Measurements from ENCODE around the gene CLEC2A. TPM values are rescaled to one million over a fixed set of nuclear protein-coding genes. Genes with fewer than 3 reads are reported as not detected.
A peak's percentile ranks its signal among the peaks of the same experiment; 100 is the strongest.

The CLEC2A gene
- total and polyA plus RNA-seq, 2 donors (not counting 3 experiments of a cell fraction or from before 2014, with no cell fraction given), result not detected

- no peaks in the 10 kb centered on the region for H3K36me3 ChIP-seq (ENCODE audit: control insufficient read depth in 2 of 2, extremely low read depth in 1 of 2, insufficient read depth in 2 of 2, low read length in 2 of 2)
- H3K27ac ChIP-seq (ENCODE audit: insufficient read depth, low read depth, low read length), result peak overlapping the region; percentile 46
- intact Hi-C loops (cut with micrococcal nuclease) (loop anchor here (5.0 kb wide), 2 partner anchors 60 to 150 kb away; no protein-coding TSS in a partner anchor), dilution Hi-C loops (cut with MboI; ENCODE audit: extremely low pct_ligation_motif_present, low sequenced_read_pairs) (no loop called here)
- peak overlapping the region; percentile 24 for H2AFZ ChIP-seq (ENCODE audit: low read depth, low read length)
- DNase-seq (ENCODE audit: low read depth, low spot score) (peak; percentile 66), FAIRE-seq (no peak)
- peak overlapping the region; percentile 46 for H3K9ac ChIP-seq (replicated peaks; ENCODE audit: extremely low read depth, insufficient read depth, low read length)
- H3K9me1 ChIP-seq (replicated peaks; ENCODE audit: control insufficient read depth, extremely low read depth, insufficient read depth, low read length), result no peaks in the 10 kb centered on the region
- CTCF ChIA-PET, result interaction anchor here (0.9 to 4.4 kb wide), 5 partner anchors 15 to 286 kb away, joined by 3 to 21 read pairs (median 3); no protein-coding TSS in a partner anchor
- no peak for TF ChIP-seq MAX (IDR thresholded peaks at IDR 0.05; ENCODE audit: insufficient read depth, insufficient read length)
- no peak for TF ChIP-seq GATA2 (IDR thresholded peaks at IDR 0.05; ENCODE audit: insufficient read depth, insufficient read length, low read depth, low read length)
- H3K4me3 ChIP-seq (replicated peaks in 1 of 3; ENCODE audit: insufficient read depth in 1 of 3, low read depth in 1 of 3, low read length in 3 of 3), result peak overlapping the region in 2 of 3 experiments; percentile 16 to 53
- peaks cover 31% of the 10 kb centered on the region for H3K4me1 ChIP-seq (ENCODE audit: control insufficient read depth, extremely low read depth, insufficient read depth, low read length)
- H3K4me2 ChIP-seq (ENCODE audit: insufficient read depth, low read length), result peak overlapping the region; percentile 90
- H4K20me1 ChIP-seq (replicated peaks; ENCODE audit: control insufficient read depth, extremely low read depth, insufficient read depth, low read length), result no peaks in the 10 kb centered on the region
- POLR2A ChIA-PET, result no interaction called here
- BruUV-seq (replicated peaks), result no TSS peak
- no peaks in the 10 kb centered on the region for H3K9me3 ChIP-seq (replicated peaks; ENCODE audit: control insufficient read depth, insufficient read depth, low read length)
- H3K27me3 ChIP-seq (ENCODE audit: control insufficient read depth in 2 of 2, insufficient read depth in 2 of 2, low read length in 2 of 2), result no peaks in the 10 kb centered on the region
- peaks cover 45% of the 10 kb centered on the region for H3K79me2 ChIP-seq (ENCODE audit: control insufficient read depth, insufficient read depth, low read length)
Observed at GRCh38 chr12:9867531-9867930, 64.6 kb downstream of the CLEC2A start.

- DNase-seq (ENCODE audit: low read depth, low spot score), result no peak
- intact Hi-C loops (cut with micrococcal nuclease), result loop anchor here (5.0 kb wide), 2 partner anchors 60 to 150 kb away; no protein-coding TSS in a partner anchor
Observed at GRCh38 chr12:9866860-9867269, 65.3 kb downstream of the CLEC2A start.

More at GRCh38 chr12:9866860-9867269, 65.3 kb downstream of the CLEC2A start:
- H3K9ac ChIP-seq (replicated peaks; ENCODE audit: extremely low read depth, insufficient read depth, low read length), result no peak overlapping the region
- FAIRE-seq, result no peak
- H3K36me3 ChIP-seq (ENCODE audit: control insufficient read depth in 2 of 2, extremely low read depth in 1 of 2, insufficient read depth in 2 of 2, low read length in 2 of 2), result no peaks in the 10 kb centered on the region
- H3K9me1 ChIP-seq (replicated peaks; ENCODE audit: control insufficient read depth, extremely low read depth, insufficient read depth, low read length), result no peaks in the 10 kb centered on the region
- H3K4me3 ChIP-seq (replicated peaks in 1 of 3; ENCODE audit: insufficient read depth in 1 of 3, low read depth in 1 of 3, low read length in 3 of 3), result peak overlapping the region in 1 of 3 experiments; percentile 53
- no peaks in the 10 kb centered on the region for H3K27me3 ChIP-seq (ENCODE audit: control insufficient read depth in 2 of 2, insufficient read depth in 2 of 2, low read length in 2 of 2)
- H3K4me2 ChIP-seq (ENCODE audit: insufficient read depth, low read length), result peak overlapping the region; percentile 90
- no peak for TF ChIP-seq POLR2A (IDR thresholded peaks at IDR 0.05; ENCODE audit: low read depth, low read length)
- H3K79me2 ChIP-seq (ENCODE audit: control insufficient read depth, insufficient read depth, low read length), result peaks cover 46% of the 10 kb centered on the region
- dilution Hi-C loops (cut with MboI; ENCODE audit: extremely low pct_ligation_motif_present, low sequenced_read_pairs), result no loop called here
- peaks cover 31% of the 10 kb centered on the region for H3K4me1 ChIP-seq (ENCODE audit: control insufficient read depth, extremely low read depth, insufficient read depth, low read length)
- no peaks in the 10 kb centered on the region for H3K9me3 ChIP-seq (replicated peaks; ENCODE audit: control insufficient read depth, insufficient read depth, low read length)
- H3K27ac ChIP-seq (ENCODE audit: insufficient read depth, low read depth, low read length), result no peak overlapping the region
- BruUV-seq (replicated peaks), result no TSS peak
- H2AFZ ChIP-seq (ENCODE audit: low read depth, low read length), result no peak overlapping the region
- POLR2A ChIA-PET, result no interaction called here
- CTCF ChIA-PET, result interaction anchor here (0.8 to 4.4 kb wide), 6 partner anchors 10 to 287 kb away, joined by 3 to 21 read pairs (median 3); no protein-coding TSS in a partner anchor
- H4K20me1 ChIP-seq (replicated peaks; ENCODE audit: control insufficient read depth, extremely low read depth, insufficient read depth, low read length), result no peaks in the 10 kb centered on the region
